ENCODE measurements around the gene ARHGAP6.

ARHGAP6 gene

GRCh38 chrX:11103751-11104150 is 562.0 kb downstream of the ARHGAP6 start:
- TF ChIP-seq CTCF (IDR thresholded peaks at IDR 0.05; ENCODE audit: insufficient read depth, low read length, missing control alignments): no peak
- ChIA-PET CTCF (interaction anchor here (2.3 to 2.7 kb wide), 2 partner anchors 381 to 913 kb away, joined by 8 to 9 read pairs; no protein-coding TSS in a partner anchor), POLR2A (no interaction called here)
- no peak for DNase-seq (ENCODE audit: low read depth, low spot score)
- H3K4me3 ChIP-seq (ENCODE audit: low read depth, low read length): no peak overlapping the region

GRCh38 chrX:11103006-11103405 is 562.7 kb downstream of the ARHGAP6 start:
- TF ChIP-seq CTCF (IDR thresholded peaks at IDR 0.05; ENCODE audit: insufficient read depth, low read length, missing control alignments): no peak
- DNase-seq (ENCODE audit: low read depth, low spot score): no peak
- CTCF ChIA-PET: interaction anchor here (2.7 kb wide), 1 partner anchor 380 kb away, joined by 9 read pairs; no protein-coding TSS in a partner anchor
- H3K4me3 ChIP-seq (ENCODE audit: low read depth, low read length): no peak overlapping the region
- POLR2A ChIA-PET: no interaction called here

- DNase-seq (ENCODE audit: low read depth, low spot score): peak; percentile 28
- ChIA-PET CTCF (interaction anchor here (0.5 to 3.6 kb wide), 11 partner anchors 9 to 911 kb away, joined by 3 to 35 read pairs (median 4); partner anchors contain the start of gene MID1), POLR2A (no interaction called here)
- peak; percentile 31 for TF ChIP-seq CTCF (IDR thresholded peaks at IDR 0.05; ENCODE audit: insufficient read depth, low read length, missing control alignments)
- H3K4me3 ChIP-seq (ENCODE audit: low read depth, low read length): no peak overlapping the region
Observed at GRCh38 chrX:11100281-11101035, 565.3 kb downstream of the ARHGAP6 start.

- no peak for DNase-seq (ENCODE audit: low read depth, low spot score)
- no peak for TF ChIP-seq CTCF (IDR thresholded peaks at IDR 0.05; ENCODE audit: insufficient read depth, low read length, missing control alignments)
- ChIA-PET CTCF (interaction anchor here (1.6 to 3.6 kb wide), 2 partner anchors 377 to 909 kb away, joined by 8 to 35 read pairs; no protein-coding TSS in a partner anchor), POLR2A (interaction anchor here (0.7 kb wide), 1 partner anchor 479 kb away, joined by 4 read pairs; the partner anchor contains the start of gene MID1)
- H3K4me3 ChIP-seq (ENCODE audit: low read depth, low read length): no peak overlapping the region
Observed at GRCh38 chrX:11099465-11099864, 566.3 kb downstream of the ARHGAP6 start.

GRCh38 chrX:11097933-11098332 is 567.8 kb downstream of the ARHGAP6 start:
- no peak overlapping the region for H3K4me3 ChIP-seq (ENCODE audit: low read depth, low read length)
- no peak for TF ChIP-seq CTCF (IDR thresholded peaks at IDR 0.05; ENCODE audit: insufficient read depth, low read length, missing control alignments)
- DNase-seq (ENCODE audit: low read depth, low spot score): no peak
- ChIA-PET POLR2A (no interaction called here), CTCF (interaction anchor here (1.2 to 1.5 kb wide), 2 partner anchors 328 to 908 kb away, joined by 3 read pairs; no protein-coding TSS in a partner anchor)

- ChIA-PET CTCF (no interaction called here), POLR2A (no interaction called here)
- TF ChIP-seq CTCF (IDR thresholded peaks at IDR 0.05; ENCODE audit: insufficient read depth, low read length, missing control alignments): no peak
- no peak overlapping the region for H3K4me3 ChIP-seq (ENCODE audit: low read depth, low read length)
- DNase-seq (ENCODE audit: low read depth, low spot score): no peak
Observed at GRCh38 chrX:11089802-11090201, 575.9 kb downstream of the ARHGAP6 start.
